Tibial artery (tissue), 4 donors: Measurements from ENCODE around the gene TMEM60.

Experiments used
- DNase-seq, 2 donors: peaks; one replicate each; pipeline ENCODE4 v3.0.0-alpha.2; 2019
- H3K27ac ChIP-seq, 2 donors: fragments of 200-600 bp; sonication (generic) in 1 of 2; 1 replicate in 1 of 2; 2 replicates in 1 of 2; pipeline ENCODE4 v1.5.1; 2018 to 2019; ENCODE audit warnings: mild to moderate bottlenecking in 1 of 2
- H3K27me3 ChIP-seq, 2 donors: fragments of 200-600 bp; sonication (generic) in 1 of 2; one replicate each; pipeline versions ENCODE4 v1.5.1 to v1.6.0; 2016 to 2019
- H3K36me3 ChIP-seq, 3 donors: fragments of 200-600 bp; sonication (generic) in 2 of 3; one replicate each; pipeline ENCODE4 v1.5.1; 2016 to 2019; ENCODE audit warnings: mild to moderate bottlenecking in 2 of 3
- H3K4me1 ChIP-seq, 4 donors: fragments of 200-600 bp; sonication (generic) in 2 of 4; 1 replicate in 3 of 4; 2 replicates in 1 of 4; pipeline ENCODE4 v1.5.1; 2016 to 2019
- H3K4me3 ChIP-seq, 2 donors: fragments of 200-600 bp; sonication (generic) in 1 of 2; 1 replicate in 1 of 2; 2 replicates in 1 of 2; pipeline ENCODE4 v1.5.1; 2018 to 2019; ENCODE audit warnings: mild to moderate bottlenecking in 2 of 2
- H3K9me3 ChIP-seq, 3 donors: fragments of 200-600 bp; sonication (generic) in 1 of 3; one replicate each; pipeline ENCODE4 v1.5.1; 2016 to 2019
- CTCF ChIP-seq, 2 experiments: fragments of 200-600 bp in 1 of 2; fragments of 450-650 bp in 1 of 2; IDR thresholded peaks; one replicate each; pipeline ENCODE4 v1.5.1; 2017 to 2019; ENCODE audit warnings: antibody characterized with exemption in 2 of 2, mild to moderate bottlenecking in 1 of 2, moderate library complexity in 1 of 2
- intact Hi-C: fragments of 100-400 bp; cut with DNase I; formaldehyde crosslinking; loops from one replicate; pipeline ENCODE4 v1.15.0; 2023; ENCODE audit warnings: low total_unique reads

TMEM60 gene

GRCh38 chr7:77811516-77812289 lies 13.5 kb upstream of the TMEM60 start:
- no peak for TF ChIP-seq CTCF (IDR thresholded peaks at IDR 0.05)
- peaks cover 0 to 20% (median 0%) of the 10 kb centered on the region in 4 donors for H3K4me1 ChIP-seq
- no peak for DNase-seq
- H3K9me3 ChIP-seq, result peaks cover 0 to 21% (median 0%) of the 10 kb centered on the region in 3 donors
- no peak overlapping the region for H3K27ac ChIP-seq
- no peak overlapping the region for H3K4me3 ChIP-seq
- H3K27me3 ChIP-seq, result no peaks in the 10 kb centered on the region
- H3K36me3 ChIP-seq, result peaks cover 4 to 8% (median 7%) of the 10 kb centered on the region in 3 donors
- intact Hi-C loops, result no loop called here

GRCh38 chr7:77808517-77808916 lies 10.3 kb upstream of the TMEM60 start:
- Histone ChIP-seq H3K9me3 (peaks cover 0 to 32% (median 0%) of the 10 kb centered on the region in 3 donors), H3K4me3 (no peak overlapping the region), H3K36me3 (peaks cover 0 to 4% (median 3%) of the 10 kb centered on the region in 3 donors), H3K4me1 (peaks cover 0 to 14% (median 0%) of the 10 kb centered on the region in 4 donors), H3K27me3 (no peaks in the 10 kb centered on the region), H3K27ac (no peak overlapping the region)
- DNase-seq, result no peak
- no peak for TF ChIP-seq CTCF (IDR thresholded peaks at IDR 0.05)
- intact Hi-C loops, result no loop called here

- peaks cover 0 to 4% (median 3%) of the 10 kb centered on the region in 3 donors for H3K36me3 ChIP-seq
- TF ChIP-seq CTCF (IDR thresholded peaks at IDR 0.05), result no peak
- no peak overlapping the region for H3K4me3 ChIP-seq
- peaks cover 0 to 5% (median 0%) of the 10 kb centered on the region in 4 donors for H3K4me1 ChIP-seq
- intact Hi-C loops, result no loop called here
- no peaks in the 10 kb centered on the region for H3K27me3 ChIP-seq
- H3K9me3 ChIP-seq, result peaks cover 0 to 32% (median 0%) of the 10 kb centered on the region in 3 donors
- no peak overlapping the region for H3K27ac ChIP-seq
- DNase-seq, result no peak
These were observed 8.2 kb upstream of the TMEM60 start for GRCh38 chr7:77806425-77806824.

- intact Hi-C loops, result loop anchor here (5.0 kb wide), 1 partner anchor 215 kb away; no protein-coding TSS in a partner anchor
- Histone ChIP-seq H3K36me3 (peaks cover 0 to 3% (median 0%) of the 10 kb centered on the region in 3 donors), H3K27me3 (no peaks in the 10 kb centered on the region), H3K4me3 (no peak overlapping the region), H3K4me1 (peaks cover 0 to 17% (median 7%) of the 10 kb centered on the region in 4 donors), H3K9me3 (peaks cover 0 to 23% (median 0%) of the 10 kb centered on the region in 3 donors), H3K27ac (no peak overlapping the region)
- no peak for TF ChIP-seq CTCF (IDR thresholded peaks at IDR 0.05)
- DNase-seq, result no peak
These were observed 4.5 kb upstream of the TMEM60 start for GRCh38 chr7:77802557-77803405.

GRCh38 chr7:77800730-77801129 lies 2.5 kb upstream of the TMEM60 start:
- no peak for TF ChIP-seq CTCF (IDR thresholded peaks at IDR 0.05)
- H3K27ac ChIP-seq, result peak overlapping the region in 1 of 2 donors; percentile 91

More at GRCh38 chr7:77800730-77801129, 2.5 kb upstream of the TMEM60 start:
- peaks cover 0 to 2% (median 0%) of the 10 kb centered on the region in 3 donors for H3K9me3 ChIP-seq
- intact Hi-C loops, result loop anchor here (5.0 kb wide), 1 partner anchor 217 kb away; no protein-coding TSS in a partner anchor
- H3K36me3 ChIP-seq, result peaks cover 0 to 2% (median 0%) of the 10 kb centered on the region in 3 donors
- H3K4me1 ChIP-seq, result peaks cover 0 to 31% (median 17%) of the 10 kb centered on the region in 4 donors
- H3K27me3 ChIP-seq, result no peaks in the 10 kb centered on the region
- no peak overlapping the region for H3K4me3 ChIP-seq
- DNase-seq, result no peak
